GM23248 (cell line): ENCODE results near the gene AGFG2. TPM values are rescaled to one million over a fixed set of nuclear protein-coding genes. Genes with fewer than 3 reads are reported as not detected.

Experiments used
- DNase-seq: peaks from one replicate; pipeline ENCODE4 v3.0.0-alpha.2; 2015
- H2AFZ ChIP-seq: fragments of 200-600 bp; sonication (generic); 2 replicates; pipeline ENCODE4 v1.6.1; 2016; ENCODE audit warnings: antibody characterized with exemption
- H3F3A ChIP-seq: fragments of 200-600 bp; sonication (generic); 2 replicates; pipeline ENCODE4 v1.6.1; 2016; ENCODE audit warnings: mild to moderate bottlenecking, antibody characterized with exemption, mixed run types; ENCODE audit not compliant: insufficient read depth
- H3K27ac ChIP-seq: fragments of 200-600 bp; sonication (generic); 2 replicates; pipeline ENCODE4 v1.5.1; 2016; ENCODE audit warnings: mild to moderate bottlenecking
- H3K27me3 ChIP-seq: fragments of 200-600 bp; sonication (generic); replicated peaks from 2 replicates; pipeline ENCODE4 v1.6.1; 2016; ENCODE audit warnings: mild to moderate bottlenecking; ENCODE audit not compliant: insufficient read depth
- H3K36me3 ChIP-seq: fragments of 200-600 bp; sonication (generic); 2 replicates; pipeline ENCODE4 v1.6.1; 2016; ENCODE audit warnings: low read depth, mild to moderate bottlenecking
- H3K4me1 ChIP-seq: fragments of 200-600 bp; sonication (generic); 2 replicates; pipeline ENCODE4 v1.6.1; 2016; ENCODE audit warnings: mild to moderate bottlenecking; ENCODE audit not compliant: insufficient read depth
- H3K4me2 ChIP-seq: fragments of 200-600 bp; sonication (generic); one replicate; pipeline ENCODE4 v1.6.1; 2016; ENCODE audit warnings: mild to moderate bottlenecking; ENCODE audit not compliant: unreplicated experiment
- H3K4me3 ChIP-seq: fragments of 200-600 bp; sonication (generic); 2 replicates; pipeline ENCODE4 v1.5.1; 2016; ENCODE audit warnings: mild to moderate bottlenecking
- H3K79me2 ChIP-seq: fragments of 200-600 bp; sonication (generic); 2 replicates; pipeline ENCODE4 v1.6.1; 2016; ENCODE audit warnings: mild to moderate bottlenecking; ENCODE audit not compliant: insufficient read depth
- H3K9ac ChIP-seq: fragments of 200-600 bp; sonication (generic); 2 replicates; pipeline ENCODE4 v1.6.1; 2016; ENCODE audit warnings: mild to moderate bottlenecking
- H3K9me2 ChIP-seq: fragments of 200-600 bp; sonication (generic); 2 replicates; pipeline ENCODE4 v1.6.1; 2016; ENCODE audit warnings: mixed run types, mild to moderate bottlenecking, moderate library complexity; ENCODE audit not compliant: insufficient read depth
- H3K9me3 ChIP-seq: fragments of 200-600 bp; sonication (generic); one replicate; pipeline ENCODE4 v1.6.1; 2017; ENCODE audit warnings: low read depth
- H4K20me1 ChIP-seq: fragments of 200-600 bp; sonication (generic); 2 replicates; pipeline ENCODE4 v1.6.0; 2016; ENCODE audit not compliant: insufficient read depth
- EZH2 ChIP-seq: fragments of 200-600 bp; sonication (generic); IDR thresholded peaks from 2 replicates; pipeline ENCODE4 v1.6.1; 2018; ENCODE audit warnings: antibody characterized with exemption, mild to moderate bottlenecking; ENCODE audit not compliant: insufficient read depth, poor library complexity, severe bottlenecking
- EZH2phosphoT487 ChIP-seq: fragments of 200-600 bp; sonication (generic); IDR thresholded peaks from 2 replicates; pipeline ENCODE4 v1.6.1; 2018; ENCODE audit warnings: antibody characterized with exemption, moderate library complexity, mild to moderate bottlenecking, low read depth; ENCODE audit not compliant: insufficient read depth
- WGBS, 2 experiments: methylation state at CpG; one replicate each; pipeline ENCODE4 v1.1.6; 2015 to 2017; ENCODE audit warnings: low lambda C conversion rate in 2 of 2, low coverage in 1 of 2; ENCODE audit errors: missing lambda C conversion rate in 2 of 2; 5-methylcytosine and 5-hydroxymethylcytosine counted together
- in situ Hi-C: fragments of 300-500 bp; cut with MboI; formaldehyde crosslinking; loops from 2 replicates; pipeline ENCODE4 v1.15.0; 2020
- polyA plus RNA-seq: library from polyadenylated mRNA; unstranded; fragments of >200 nt; fragmentation: Nextera tagmentation; extraction: Ambion mirVana; gene quantifications from 2 replicates; pipeline ENCODE4 v1.2.1, GENCODE V29; 2016
- total RNA-seq: library from RNA; depleted of rRNA; stranded (reverse); fragments of >200 nt; shearing (Covaris generic); gene quantifications from 2 replicates; pipeline ENCODE4 v1.2.3, GENCODE V29; 2014

Gene AGFG2
- total and polyA plus RNA-seq, 2 experiments from 2014 or later = 4.8 to 6.5 TPM

DNA sequence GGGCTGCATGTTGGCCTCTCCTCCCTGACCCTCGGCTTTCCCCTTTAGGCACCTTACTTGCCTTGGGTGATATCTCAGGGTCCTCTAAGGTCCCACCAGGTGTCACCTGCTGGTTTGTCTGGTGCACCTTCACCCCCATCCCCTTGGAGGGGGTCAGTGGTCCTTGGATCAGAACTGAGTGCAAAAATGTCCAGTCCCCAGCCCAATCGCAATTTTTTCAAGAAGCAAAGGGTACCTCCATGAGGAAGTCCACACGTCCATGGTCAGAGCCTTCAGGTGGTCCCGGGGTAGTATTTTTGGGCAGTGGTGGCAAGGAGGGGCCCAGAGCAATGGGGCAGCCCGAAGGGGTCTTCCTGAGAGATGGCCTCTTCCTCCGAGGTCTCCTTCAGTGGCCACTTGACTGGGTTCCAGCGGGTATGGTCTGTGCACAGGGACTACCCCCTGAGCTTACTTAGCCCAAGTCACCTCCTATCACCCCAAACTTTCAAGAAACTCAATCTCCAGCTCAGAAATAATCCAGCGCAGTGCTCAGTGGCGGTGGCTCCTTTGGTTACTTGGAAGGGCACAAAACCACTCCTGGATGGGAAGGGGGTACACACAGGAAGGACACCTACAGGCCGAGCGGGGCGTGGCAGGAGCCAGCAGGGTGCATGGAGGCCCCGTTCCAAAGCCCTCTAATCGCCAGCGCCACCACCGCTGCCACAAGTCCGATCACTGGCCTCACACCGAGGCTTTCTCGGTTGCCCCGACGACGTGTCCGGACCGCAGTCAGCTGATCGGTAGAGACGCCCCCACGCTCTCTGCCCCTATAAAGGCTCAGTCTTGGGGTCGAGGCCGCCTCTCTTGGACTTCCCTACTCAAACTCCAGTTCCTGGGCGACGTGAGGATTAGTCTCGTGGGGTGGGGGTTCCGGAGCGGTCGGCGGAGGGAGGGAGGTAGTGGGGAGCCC is 30.2 kb downstream of the AGFG2 start:
- no peaks in the 10 kb centered on the region for H3K36me3 ChIP-seq
- no peak for TF ChIP-seq EZH2phosphoT487
- TF ChIP-seq EZH2 = no peak
- H3K27me3 ChIP-seq = no peaks in the 10 kb centered on the region; the same call in 1 of the 2 replicates
- in situ Hi-C loops = no loop called here
- no peaks in the 10 kb centered on the region for H3K4me1 ChIP-seq
- no peak overlapping the region for H3K27ac ChIP-seq
- no peaks in the 10 kb centered on the region for H3K9me2 ChIP-seq
- peak overlapping the region; percentile 62 for H3K4me2 ChIP-seq
- WGBS, 2 experiments = 28% methylated on average over 34 to 36 of the region's 36 CpGs
- 0 out of 2 replicates have a peak overlapping the region, but pooled peaks have one; percentile 5 for H3K4me3 ChIP-seq
- H3K9ac ChIP-seq = no peak overlapping the region; the same call in 1 of the 2 replicates
- no peaks in the 10 kb centered on the region for H3K79me2 ChIP-seq
- DNase-seq = peak; percentile 61
- H3F3A ChIP-seq = no peaks in the 10 kb centered on the region
- no peaks in the 10 kb centered on the region for H3K9me3 ChIP-seq
- peak overlapping the region; percentile 71 for H2AFZ ChIP-seq
- no peaks in the 10 kb centered on the region for H4K20me1 ChIP-seq

DNA sequence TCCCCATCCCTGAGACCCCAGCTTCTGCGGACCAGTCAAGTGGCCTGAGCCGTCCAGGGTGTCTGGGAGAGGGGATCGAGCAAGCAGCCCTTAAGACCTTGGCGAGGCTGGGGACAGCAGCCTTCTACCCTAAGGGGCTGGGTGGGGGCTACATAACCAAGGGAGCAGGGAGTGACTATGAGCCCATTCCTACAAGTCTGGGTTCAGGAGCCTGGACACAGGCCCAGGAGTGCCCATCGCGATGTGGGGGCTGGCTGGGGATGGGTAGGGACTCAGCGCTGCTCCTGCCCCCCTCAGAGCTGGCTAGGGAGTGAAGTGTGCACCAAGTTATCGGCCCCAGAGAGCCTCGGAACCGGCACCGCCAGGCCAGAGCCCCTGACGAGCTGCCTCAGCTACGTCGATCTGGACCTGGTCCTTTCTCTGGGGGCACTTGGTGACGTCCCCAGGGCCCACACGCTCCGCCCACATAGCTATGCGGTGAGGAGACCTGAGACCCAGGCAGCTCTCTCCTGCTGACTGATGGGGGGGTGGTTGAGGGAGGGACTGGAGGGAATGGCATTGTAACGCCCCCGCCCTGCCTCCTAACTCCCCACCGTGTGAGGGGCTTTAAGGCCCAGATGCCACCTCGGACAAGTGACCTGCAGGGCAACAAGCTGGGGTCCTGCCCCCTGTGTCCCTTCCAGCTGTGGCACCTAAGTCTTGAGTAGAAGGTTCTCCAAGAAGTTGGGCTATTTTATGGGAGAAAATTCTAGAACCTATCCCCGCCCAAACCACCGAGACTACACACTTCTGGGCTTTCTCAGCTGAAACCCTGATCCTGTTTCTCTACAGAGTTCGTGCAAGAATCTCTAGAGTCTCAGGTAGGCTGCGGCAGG is 32.2 kb downstream of the AGFG2 start:
- Histone ChIP-seq H2AFZ (no peak overlapping the region), H4K20me1 (no peaks in the 10 kb centered on the region), H3K9me2 (no peaks in the 10 kb centered on the region), H3K9me3 (no peaks in the 10 kb centered on the region), H3K4me2 (no peak overlapping the region), H3K27me3 (no peaks in the 10 kb centered on the region; the same call in 1 of the 2 replicates), H3K27ac (no peak overlapping the region), H3K4me3 (no peak overlapping the region), H3K4me1 (no peaks in the 10 kb centered on the region), H3K9ac (no peak overlapping the region), H3K36me3 (no peaks in the 10 kb centered on the region; the same call in 1 of the 2 replicates), H3F3A (no peaks in the 10 kb centered on the region), H3K79me2 (no peaks in the 10 kb centered on the region)
- DNase-seq = no peak
- WGBS, 2 experiments = 83% methylated on average over 25 to 26 of the region's 26 CpGs
- in situ Hi-C loops = no loop called here
- no peak for TF ChIP-seq EZH2phosphoT487

DNA sequence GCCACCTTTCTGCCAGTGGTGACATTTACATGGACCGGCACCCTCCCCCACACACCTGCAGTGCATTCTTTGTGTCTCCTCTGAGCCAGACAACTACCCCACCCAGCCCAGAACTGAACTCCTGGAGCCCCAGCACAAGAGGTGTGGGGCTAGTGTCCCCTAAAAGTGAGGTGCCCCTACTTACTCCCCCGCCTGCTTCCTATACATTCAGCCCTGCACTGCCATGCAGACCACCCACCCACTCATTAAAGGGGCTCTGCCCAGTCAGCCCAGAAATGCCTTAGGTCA is 32.8 kb downstream of the AGFG2 start:
- no peak overlapping the region for H3K9ac ChIP-seq
- H3F3A ChIP-seq = no peaks in the 10 kb centered on the region
- in situ Hi-C loops = no loop called here
- H3K36me3 ChIP-seq = no peaks in the 10 kb centered on the region; the same call in 1 of the 2 replicates
- WGBS, 2 experiments = 100% methylated on average over 2 of the region's 2 CpGs
- no peaks in the 10 kb centered on the region; the same call in 1 of the 2 replicates for H3K27me3 ChIP-seq
- no peak for TF ChIP-seq EZH2
- no peak for TF ChIP-seq EZH2phosphoT487
- no peaks in the 10 kb centered on the region for H3K79me2 ChIP-seq
- DNase-seq = no peak
- H3K9me2 ChIP-seq = no peaks in the 10 kb centered on the region
- H3K4me1 ChIP-seq = no peaks in the 10 kb centered on the region
- no peak overlapping the region for H3K4me3 ChIP-seq
- H4K20me1 ChIP-seq = no peaks in the 10 kb centered on the region
- no peak overlapping the region for H3K4me2 ChIP-seq
- H3K9me3 ChIP-seq = no peaks in the 10 kb centered on the region
- H3K27ac ChIP-seq = no peak overlapping the region
- no peak overlapping the region for H2AFZ ChIP-seq

GRCh38 chr7:100572281-100572948 is 33.4 kb downstream of the AGFG2 start:
- no peak overlapping the region for H2AFZ ChIP-seq
- no peaks in the 10 kb centered on the region for H3K4me1 ChIP-seq
- H3K4me2 ChIP-seq = no peak overlapping the region
- no peaks in the 10 kb centered on the region for H3F3A ChIP-seq
- no peaks in the 10 kb centered on the region; the same call in 1 of the 2 replicates for H3K27me3 ChIP-seq
- no peaks in the 10 kb centered on the region for H3K9me3 ChIP-seq
- DNase-seq = no peak
- TF ChIP-seq EZH2 = no peak
- no peak for TF ChIP-seq EZH2phosphoT487
- no peaks in the 10 kb centered on the region; the same call in 1 of the 2 replicates for H3K36me3 ChIP-seq
- no peak overlapping the region for H3K4me3 ChIP-seq
- no peaks in the 10 kb centered on the region for H3K79me2 ChIP-seq
- no peak overlapping the region for H3K27ac ChIP-seq
- H3K9ac ChIP-seq = no peak overlapping the region
- in situ Hi-C loops = no loop called here
- H4K20me1 ChIP-seq = no peaks in the 10 kb centered on the region
- H3K9me2 ChIP-seq = no peaks in the 10 kb centered on the region
- 79 to 80% methylated on average over 16 to 20 of the region's 20 CpGs for WGBS, 2 experiments
